HG03039 (cell line): Measurements from ENCODE around the gene PROM1.

Experiments
- ATAC-seq: cut with Tn5 transposase; IDR thresholded peaks from one replicate; pipeline ENCODE4 v1.9.1; 2021; ENCODE audit warnings: mild to moderate bottlenecking, moderate library complexity; ENCODE audit not compliant: unreplicated experiment

The PROM1 gene

GRCh38 chr4:16029886-16030285, 53.9 kb downstream of the PROM1 start:
- no peak for ATAC-seq

GRCh38 chr4:16029262-16029661, 54.6 kb downstream of the PROM1 start:
- no peak for ATAC-seq

- ATAC-seq = no peak
These were observed 56.2 kb downstream of the PROM1 start for GRCh38 chr4:16027626-16028025.

- no peak for ATAC-seq
These were observed 56.7 kb downstream of the PROM1 start for GRCh38 chr4:16027114-16027513.

- ATAC-seq = no peak
These were observed 57.6 kb downstream of the PROM1 start for GRCh38 chr4:16026160-16026761.

- ATAC-seq = no peak
These were observed 58.6 kb downstream of the PROM1 start for GRCh38 chr4:16025268-16025667.

GRCh38 chr4:16023776-16024408, 59.9 kb downstream of the PROM1 start:
- no peak for ATAC-seq

GRCh38 chr4:16021804-16022560, 61.8 kb downstream of the PROM1 start:
- ATAC-seq = no peak

- no peak for ATAC-seq
These were observed 64.2 kb downstream of the PROM1 start for GRCh38 chr4:16019649-16020048.

- no peak for ATAC-seq
These were observed 65.0 kb downstream of the PROM1 start for GRCh38 chr4:16018841-16019240.

- ATAC-seq = no peak
These were observed 65.7 kb downstream of the PROM1 start for GRCh38 chr4:16018061-16018676.

- ATAC-seq = no peak
These were observed 67.3 kb downstream of the PROM1 start for GRCh38 chr4:16016536-16016935.

GRCh38 chr4:16011173-16011572, 72.7 kb downstream of the PROM1 start:
- no peak for ATAC-seq

- no peak for ATAC-seq
These were observed 74.7 kb downstream of the PROM1 start for GRCh38 chr4:16009153-16009552.

- no peak for ATAC-seq
These were observed 76.2 kb downstream of the PROM1 start for GRCh38 chr4:16007471-16008095.

- no peak for ATAC-seq
These were observed 76.9 kb downstream of the PROM1 start for GRCh38 chr4:16006771-16007446.

GRCh38 chr4:16005676-16006075, 78.1 kb downstream of the PROM1 start:
- no peak for ATAC-seq

GRCh38 chr4:16001484-16001858, 82.4 kb downstream of the PROM1 start:
- ATAC-seq = peak; percentile 83

GRCh38 chr4:16000708-16001483, 82.9 kb downstream of the PROM1 start:
- no peak for ATAC-seq

- peak; percentile 47 for ATAC-seq
These were observed 87.0 kb downstream of the PROM1 start for GRCh38 chr4:15996773-15997172.
